CD14-positive monocyte (primary cell): ENCODE results near the gene CPT2. TPM values are rescaled to one million over a fixed set of nuclear protein-coding genes. Genes with fewer than 3 reads are reported as not detected.

Source experiments
- DNase-seq, 3 donors: peaks; one replicate each; pipeline ENCODE4 v3.0.0-alpha.2; 2011 to 2022
- H2AFZ ChIP-seq: 2 replicates; pipeline ENCODE4 v1.6.0; 2012; ENCODE audit warnings: mild to moderate bottlenecking, low read depth, low read length, inconsistent platforms; ENCODE audit not compliant: insufficient read depth, poor library complexity, severe bottlenecking
- H3K27ac ChIP-seq, 2 donors: 1 replicate in 1 of 2; 2 replicates in 1 of 2; pipeline ENCODE4 v1.5.1; 2012 to 2013; ENCODE audit warnings: low read length in 2 of 2, control low read depth in 1 of 2, inconsistent platforms in 1 of 2, low read depth in 1 of 2, mild to moderate bottlenecking in 1 of 2
- H3K27me3 ChIP-seq, 2 donors: one replicate each; pipeline versions ENCODE4 v1.6.0 to v1.6.1; 2011 to 2013; ENCODE audit warnings: low read length in 2 of 2; ENCODE audit not compliant: control insufficient read depth in 2 of 2, insufficient read depth in 2 of 2
- H3K36me3 ChIP-seq, 2 donors: replicated peaks in 1 of 2; 1 replicate in 1 of 2; 2 replicates in 1 of 2; pipeline versions ENCODE4 v1.5.1 to v1.6.1; 2012 to 2013; ENCODE audit warnings: low read length in 2 of 2, control low read depth in 1 of 2, inconsistent platforms in 1 of 2, mild to moderate bottlenecking in 1 of 2; ENCODE audit not compliant: insufficient read depth in 2 of 2, control insufficient read depth in 1 of 2
- H3K4me1 ChIP-seq, 2 donors: 1 replicate in 1 of 2; 2 replicates in 1 of 2; pipeline versions ENCODE4 v1.5.1 to v1.6.1; 2012 to 2013; ENCODE audit warnings: low read length in 2 of 2, control low read depth in 1 of 2, inconsistent platforms in 1 of 2, mild to moderate bottlenecking in 1 of 2, moderate library complexity in 1 of 2; ENCODE audit not compliant: insufficient read depth in 2 of 2, control insufficient read depth in 1 of 2
- H3K4me2 ChIP-seq: replicated peaks from 2 replicates; pipeline ENCODE3; 2012; ENCODE audit warnings: low read length, moderate library complexity, mild to moderate bottlenecking; ENCODE audit not compliant: poor library complexity, severe bottlenecking; ENCODE audit errors: extremely low read depth
- H3K4me3 ChIP-seq, 3 experiments: fragments of 200-600 bp in 1 of 3; sonication (generic) in 1 of 3; replicated peaks in 1 of 3; 1 replicate in 2 of 3; 2 replicates in 1 of 3; pipeline ENCODE4 v1.5.1; 2011 to 2013; ENCODE audit warnings: low read length in 3 of 3, mild to moderate bottlenecking in 3 of 3, control low read depth in 2 of 3, low read depth in 2 of 3, inconsistent platforms in 1 of 3, moderate library complexity in 1 of 3
- H3K79me2 ChIP-seq: 2 replicates; pipeline ENCODE4 v1.6.0; 2012; ENCODE audit warnings: mild to moderate bottlenecking, control low read depth, inconsistent platforms, low read length, moderate library complexity; ENCODE audit not compliant: insufficient read depth
- H3K9ac ChIP-seq: 2 replicates; pipeline ENCODE4 v1.6.0; 2017; ENCODE audit warnings: low read length, mild to moderate bottlenecking; ENCODE audit not compliant: insufficient read depth, poor library complexity, severe bottlenecking
- H3K9me3 ChIP-seq, 2 donors: replicated peaks in 1 of 2; 1 replicate in 1 of 2; 2 replicates in 1 of 2; pipeline versions ENCODE4 v1.5.1 to v1.6.1; 2012 to 2013; ENCODE audit warnings: low read length in 2 of 2, control low read depth in 1 of 2; ENCODE audit not compliant: control insufficient read depth in 1 of 2, insufficient read depth in 1 of 2
- H4K20me1 ChIP-seq: 2 replicates; pipeline ENCODE4 v1.6.0; 2012; ENCODE audit warnings: mild to moderate bottlenecking, low read length, control low read depth, moderate library complexity; ENCODE audit not compliant: insufficient read depth
- H3K27ac Mint-ChIP-seq, 7 donors: one replicate each; pipeline ENCODE4 v1.8.0; 2020; ENCODE audit warnings: mild to moderate bottlenecking in 7 of 7, mixed read lengths in 7 of 7, moderate library complexity in 6 of 7, inconsistent platforms in 2 of 7
- H3K27me3 Mint-ChIP-seq, 3 donors: one replicate each; pipeline ENCODE4 v1.8.0; 2021 to 2022; ENCODE audit warnings: low read depth in 3 of 3, mild to moderate bottlenecking in 3 of 3, mixed read lengths in 3 of 3, moderate library complexity in 3 of 3, inconsistent platforms in 1 of 3
- H3K36me3 Mint-ChIP-seq, 2 donors: one replicate each; pipeline ENCODE4 v1.8.0; 2020; ENCODE audit warnings: mixed read lengths in 2 of 2, inconsistent platforms in 1 of 2, mild to moderate bottlenecking in 1 of 2
- H3K4me1 Mint-ChIP-seq: one replicate; pipeline ENCODE4 v1.8.0; 2020; ENCODE audit warnings: mild to moderate bottlenecking, mixed read lengths
- H3K4me3 Mint-ChIP-seq, 2 donors: one replicate each; pipeline ENCODE4 v1.8.0; 2020; ENCODE audit warnings: mild to moderate bottlenecking in 2 of 2, mixed read lengths in 2 of 2, moderate library complexity in 1 of 2
- H3K9me3 Mint-ChIP-seq, 7 donors: one replicate each; pipeline ENCODE4 v1.8.0; 2020 to 2022; ENCODE audit warnings: mixed read lengths in 7 of 7, mild to moderate bottlenecking in 6 of 7, moderate library complexity in 6 of 7, inconsistent platforms in 2 of 7
- WGBS: methylation state at CpG from one replicate; pipeline ENCODE4 v1.1.5; 2013; ENCODE audit warnings: missing lambda C conversion rate; ENCODE audit not compliant: insufficient coverage; 5-methylcytosine and 5-hydroxymethylcytosine counted together
- intact Hi-C, 2 donors: fragments of 100-400 bp; cut with micrococcal nuclease; formaldehyde crosslinking; loops; one replicate each; pipeline versions ENCODE4 v1.15.0 to v1.15.1; 2023
- polyA plus RNA-seq, 3 donors: library from polyadenylated mRNA; depleted of rRNA in 1 of 3; unstranded in 2 of 3; stranded (reverse) in 1 of 3; fragments of 300-500 nt in 2 of 3; fragments of >200 nt in 1 of 3; fragmentation: Illumina TruSeq in 2 of 3; gene quantifications; 1 replicate in 2 of 3; 2 replicates in 1 of 3; pipeline ENCODE4 v1.2.3, GENCODE V29; 2012 to 2021
- TF ChIP-seq, protein P1 (sequence below): fragments of 200-600 bp; IDR thresholded peaks from one replicate; pipeline ENCODE4 v1.8.0; 2022; ENCODE audit warnings: antibody characterized with exemption, mild to moderate bottlenecking

The CPT2 gene
- polyA plus RNA-seq, 3 donors: 7.6 to 29.6 (median 20.2) TPM

DNA sequence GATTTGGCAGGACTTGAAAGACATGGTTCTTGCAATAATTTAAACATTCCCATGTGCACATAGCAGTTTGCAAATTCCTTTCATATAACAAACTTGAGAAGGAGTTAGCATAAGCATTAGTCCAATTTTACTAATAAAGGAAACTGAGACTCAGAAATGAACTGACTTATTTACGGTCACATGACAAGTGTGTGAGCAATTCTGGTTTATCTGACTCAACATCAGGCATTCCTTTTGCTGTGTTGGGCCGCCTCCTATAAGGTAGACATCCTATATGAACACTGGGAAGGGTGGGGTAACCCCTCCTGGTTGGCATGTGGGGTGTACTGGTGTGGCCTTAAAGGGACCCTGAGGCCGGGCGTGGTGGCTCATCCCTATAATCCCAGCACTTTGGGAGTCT lies 8.5 kb upstream of the CPT2 start:
- DNase-seq: no peak
- intact Hi-C loops: no loop called here
- Histone ChIP-seq H3K27ac (no peak overlapping the region), H3K4me3 (no peak overlapping the region), H2AFZ (no peak overlapping the region), H3K4me1 (no peaks in the 10 kb centered on the region), H3K79me2 (no peaks in the 10 kb centered on the region), H3K36me3 (no peaks in the 10 kb centered on the region), H3K9me3 (peaks cover 0 to 6% of the 10 kb centered on the region in 2 donors), H3K27me3 (no peaks in the 10 kb centered on the region), H3K9ac (no peak overlapping the region), H4K20me1 (no peaks in the 10 kb centered on the region), H3K4me2 (no peak overlapping the region)
- H3K27me3 Mint-ChIP-seq: peaks cover 0 to 3% (median 2%) of the 10 kb centered on the region in 3 donors
- 100% methylated on average over 1 of the region's 4 CpGs for WGBS
- peaks cover 0 to 8% (median 2%) of the 10 kb centered on the region in 7 donors for H3K9me3 Mint-ChIP-seq
- TF ChIP-seq, protein P1, sequence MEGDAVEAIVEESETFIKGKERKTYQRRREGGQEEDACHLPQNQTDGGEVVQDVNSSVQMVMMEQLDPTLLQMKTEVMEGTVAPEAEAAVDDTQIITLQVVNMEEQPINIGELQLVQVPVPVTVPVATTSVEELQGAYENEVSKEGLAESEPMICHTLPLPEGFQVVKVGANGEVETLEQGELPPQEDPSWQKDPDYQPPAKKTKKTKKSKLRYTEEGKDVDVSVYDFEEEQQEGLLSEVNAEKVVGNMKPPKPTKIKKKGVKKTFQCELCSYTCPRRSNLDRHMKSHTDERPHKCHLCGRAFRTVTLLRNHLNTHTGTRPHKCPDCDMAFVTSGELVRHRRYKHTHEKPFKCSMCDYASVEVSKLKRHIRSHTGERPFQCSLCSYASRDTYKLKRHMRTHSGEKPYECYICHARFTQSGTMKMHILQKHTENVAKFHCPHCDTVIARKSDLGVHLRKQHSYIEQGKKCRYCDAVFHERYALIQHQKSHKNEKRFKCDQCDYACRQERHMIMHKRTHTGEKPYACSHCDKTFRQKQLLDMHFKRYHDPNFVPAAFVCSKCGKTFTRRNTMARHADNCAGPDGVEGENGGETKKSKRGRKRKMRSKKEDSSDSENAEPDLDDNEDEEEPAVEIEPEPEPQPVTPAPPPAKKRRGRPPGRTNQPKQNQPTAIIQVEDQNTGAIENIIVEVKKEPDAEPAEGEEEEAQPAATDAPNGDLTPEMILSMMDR: no peak
- no peak overlapping the region for H3K27ac Mint-ChIP-seq
- H3K4me1 Mint-ChIP-seq: peaks cover 2% of the 10 kb centered on the region
- H3K36me3 Mint-ChIP-seq: no peaks in the 10 kb centered on the region
- no peak overlapping the region for H3K4me3 Mint-ChIP-seq

DNA sequence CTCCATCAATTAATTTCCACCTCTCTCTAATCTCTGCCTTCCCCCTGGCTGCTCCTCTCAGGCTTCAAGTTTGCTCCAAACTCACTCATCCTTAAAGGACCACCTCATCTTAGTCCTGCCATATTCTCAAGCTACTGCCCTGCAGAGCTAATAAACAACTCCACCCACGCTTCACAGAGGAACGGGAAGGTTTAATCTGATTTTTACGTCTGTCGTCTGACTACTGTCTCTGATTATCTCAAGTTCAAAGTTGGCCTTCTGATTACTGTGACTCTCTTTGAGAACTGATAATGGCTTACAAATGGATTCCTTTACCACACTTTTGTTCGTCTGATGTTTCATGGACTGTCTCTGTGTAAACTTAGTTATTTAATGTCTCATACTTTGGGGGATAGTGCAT lies 7.6 kb upstream of the CPT2 start:
- H3K4me1 Mint-ChIP-seq: peaks cover 2% of the 10 kb centered on the region
- 91% methylated on average over 4 of the region's 5 CpGs for WGBS
- Histone ChIP-seq H3K9ac (no peak overlapping the region), H3K36me3 (no peaks in the 10 kb centered on the region), H3K79me2 (no peaks in the 10 kb centered on the region), H3K4me2 (no peak overlapping the region), H2AFZ (no peak overlapping the region), H4K20me1 (no peaks in the 10 kb centered on the region), H3K4me1 (no peaks in the 10 kb centered on the region), H3K9me3 (peaks cover 0 to 6% of the 10 kb centered on the region in 2 donors), H3K27me3 (no peaks in the 10 kb centered on the region), H3K4me3 (no peak overlapping the region), H3K27ac (no peak overlapping the region)
- peaks cover 0 to 3% (median 2%) of the 10 kb centered on the region in 3 donors for H3K27me3 Mint-ChIP-seq
- H3K36me3 Mint-ChIP-seq: no peaks in the 10 kb centered on the region
- no peak overlapping the region for H3K4me3 Mint-ChIP-seq
- peaks cover 0 to 8% (median 2%) of the 10 kb centered on the region in 7 donors for H3K9me3 Mint-ChIP-seq
- TF ChIP-seq, protein P1: no peak
- no peak overlapping the region for H3K27ac Mint-ChIP-seq
- no peak for DNase-seq
- intact Hi-C loops: no loop called here
